H7 (cell line): ENCODE results near the gene NTN3. TPM values are rescaled to one million over a fixed set of nuclear protein-coding genes. Genes with fewer than 3 reads are reported as not detected.
A peak's percentile ranks its signal among the peaks of the same experiment; 100 is the strongest.
"Not testable (repeated sequence)": the region's sequence is repeated elsewhere in the genome, so short reads cannot be mapped to it uniquely, and the experiment has no call there.

Source experiments
- DNase-seq: peaks from one replicate; pipeline ENCODE4 v3.0.0; 2012
- H3K27me3 ChIP-seq: 2 replicates; pipeline ENCODE4 v1.6.0; 2011; ENCODE audit warnings: mild to moderate bottlenecking, low read length; ENCODE audit not compliant: control insufficient read depth, insufficient read depth
- H3K36me3 ChIP-seq: replicated peaks from 2 replicates; pipeline ENCODE4 v1.5.1; 2011; ENCODE audit warnings: low read length; ENCODE audit not compliant: control insufficient read depth, insufficient read depth
- H3K4me3 ChIP-seq: 2 replicates; pipeline ENCODE4 v1.5.1; 2011; ENCODE audit warnings: low read depth, mild to moderate bottlenecking, control low read depth, low read length, moderate library complexity; ENCODE audit not compliant: insufficient read depth
- total RNA-seq: library from RNA; depleted of rRNA; stranded (reverse); fragments of >200 nt; shearing (Covaris generic); gene quantifications from 2 replicates; pipeline ENCODE4 v1.2.3, GENCODE V29; 2014

Gene NTN3
- total RNA-seq, 1 experiment from 2014 or later = 0.73 TPM

DNA sequence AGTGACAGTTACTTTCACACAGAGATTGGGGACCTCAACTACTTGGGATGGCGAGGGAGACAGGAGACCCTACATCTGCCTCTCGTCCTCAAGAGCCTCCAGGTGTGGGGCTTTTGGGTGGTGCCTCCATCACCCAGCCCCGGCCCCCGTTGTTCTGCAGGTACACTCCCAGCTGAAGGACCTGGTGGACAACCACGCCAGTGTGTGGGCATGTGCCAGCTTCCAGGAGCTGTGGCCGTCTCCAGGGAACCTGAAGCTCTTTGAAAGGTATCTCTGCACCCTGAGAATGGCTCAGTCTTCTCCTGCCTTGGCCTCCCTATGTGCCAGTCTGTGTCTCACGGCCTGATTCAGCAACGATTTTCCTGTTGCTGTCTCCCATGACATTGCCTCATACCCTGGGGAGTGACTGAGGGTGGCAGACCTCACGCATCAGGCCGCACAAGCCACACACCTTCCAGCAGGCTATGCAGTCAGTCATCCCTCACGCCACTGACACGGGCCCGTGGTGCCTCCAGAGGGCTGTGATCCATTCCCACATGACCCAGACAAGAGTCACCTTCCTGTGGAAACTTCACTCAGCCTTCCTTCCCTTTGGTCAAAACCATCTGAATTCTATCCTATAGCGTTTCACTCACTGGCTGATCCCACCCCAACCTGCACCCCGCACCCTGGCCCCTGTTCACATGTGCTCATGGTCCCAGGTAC, 38.1 kb upstream of the NTN3 start:
- peaks cover 45% of the 10 kb centered on the region for H3K36me3 ChIP-seq
- DNase-seq = no peak
- peaks cover under 1% of the 10 kb centered on the region; the same call in 1 of the 2 replicates for H3K27me3 ChIP-seq
- no peak overlapping the region for H3K4me3 ChIP-seq

DNA sequence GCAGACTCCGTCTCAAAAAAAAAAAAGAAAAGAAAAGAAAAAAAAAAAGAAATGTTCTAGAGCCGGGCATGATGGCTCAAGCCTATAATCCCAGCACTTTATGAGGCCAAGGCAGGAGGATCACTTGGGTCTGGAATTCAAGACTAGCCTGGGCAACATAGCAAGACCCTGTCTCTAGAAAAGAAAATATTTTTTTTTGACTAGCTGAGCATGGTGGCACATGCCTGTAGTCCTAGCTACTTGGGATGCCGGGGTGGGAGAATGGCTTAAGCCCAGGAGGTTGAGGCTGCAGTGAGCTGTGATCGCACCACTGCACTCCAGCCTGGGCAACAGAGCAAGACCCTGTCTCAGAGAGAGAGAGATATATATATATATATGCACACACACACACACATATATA, 35.9 kb upstream of the NTN3 start:
- not testable (repeated sequence) for DNase-seq, H3K27me3 ChIP-seq, H3K4me3 ChIP-seq
- peaks cover 59% of the 10 kb centered on the region for H3K36me3 ChIP-seq

DNA sequence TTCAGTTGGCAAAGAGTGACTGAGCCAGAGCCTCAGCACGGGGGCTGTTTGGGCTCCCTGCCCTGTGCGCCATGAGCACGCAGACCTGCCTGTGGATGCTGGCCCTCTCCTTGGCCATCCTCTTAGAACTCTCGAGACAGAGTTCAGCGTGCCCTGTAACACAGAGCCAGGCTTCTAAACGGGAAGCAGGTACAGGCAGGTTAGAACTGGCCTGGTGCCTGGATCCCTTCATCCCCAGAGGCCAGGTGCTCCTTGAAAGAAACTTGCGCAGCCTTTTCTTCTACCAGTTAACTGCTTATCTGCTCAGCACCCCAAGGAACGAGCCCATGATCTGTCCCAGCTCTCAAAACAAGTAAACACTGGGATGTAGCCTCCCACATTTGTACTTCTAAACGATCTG, 35.0 kb upstream of the NTN3 start:
- no peak for DNase-seq
- Histone ChIP-seq H3K27me3 (no peaks in the 10 kb centered on the region), H3K36me3 (peaks cover 59% of the 10 kb centered on the region), H3K4me3 (no peak overlapping the region)

DNA sequence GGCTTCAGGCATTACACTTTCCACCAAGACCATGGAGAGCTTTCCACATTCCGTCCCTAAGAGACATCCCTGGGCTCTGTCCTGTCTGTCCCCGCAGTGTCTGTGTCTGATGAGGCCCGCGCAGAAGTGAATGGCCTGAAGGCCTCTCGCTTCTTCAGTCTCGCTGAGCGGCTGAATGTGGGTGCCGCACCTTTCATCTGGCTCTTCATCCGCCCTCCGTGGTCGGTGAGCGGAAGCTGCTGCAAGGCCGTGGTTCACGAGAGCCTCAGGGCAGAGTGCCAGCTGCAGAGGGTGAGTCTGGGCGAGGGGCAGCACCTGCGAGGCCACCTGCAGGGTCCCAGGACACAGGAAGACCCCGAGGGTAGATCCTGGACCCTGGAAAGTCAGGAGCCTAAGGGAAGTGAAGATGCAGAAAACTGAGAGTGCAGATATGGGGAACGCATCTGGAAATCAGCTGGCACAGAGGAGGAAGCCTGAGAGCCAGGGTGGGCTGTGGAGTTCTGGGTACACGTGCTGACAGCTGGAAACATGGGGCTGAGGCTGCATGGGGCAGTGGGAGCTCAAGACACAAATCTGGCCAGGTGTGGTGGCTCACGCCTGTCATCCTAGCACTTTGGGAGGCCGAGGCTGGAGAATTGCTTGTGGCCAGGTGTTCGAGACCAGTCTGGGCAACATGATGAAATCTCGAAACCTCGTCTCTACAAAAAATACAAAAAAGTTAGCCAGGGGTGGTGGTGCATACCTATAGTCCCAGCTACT, 33.9 kb upstream of the NTN3 start:
- no peaks in the 10 kb centered on the region for H3K27me3 ChIP-seq
- DNase-seq = no peak
- no peak overlapping the region for H3K4me3 ChIP-seq
- H3K36me3 ChIP-seq = peaks cover 55% of the 10 kb centered on the region

DNA sequence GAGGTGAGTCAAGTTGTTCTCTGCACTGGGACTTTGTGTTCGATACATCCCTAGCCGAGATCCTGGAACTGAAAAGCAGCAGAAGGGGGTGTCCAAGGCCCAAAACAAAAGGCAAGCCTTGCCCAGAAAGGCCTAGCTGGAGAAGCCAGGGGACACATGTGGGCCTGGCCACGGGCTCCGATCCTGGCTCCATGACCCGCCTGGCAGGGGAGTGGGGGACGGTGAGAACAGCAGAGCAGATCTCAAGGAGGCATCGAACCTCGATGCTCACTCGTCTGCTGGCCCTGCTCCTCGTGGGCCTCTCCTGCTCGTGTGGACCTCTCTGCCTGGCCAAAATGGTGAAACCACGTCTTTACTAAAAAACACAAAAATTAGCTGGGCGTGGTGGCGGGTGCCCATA, 33.0 kb upstream of the NTN3 start:
- no peak for DNase-seq
- Histone ChIP-seq H3K36me3 (peaks cover 47% of the 10 kb centered on the region), H3K4me3 (no peak overlapping the region), H3K27me3 (no peaks in the 10 kb centered on the region)

DNA sequence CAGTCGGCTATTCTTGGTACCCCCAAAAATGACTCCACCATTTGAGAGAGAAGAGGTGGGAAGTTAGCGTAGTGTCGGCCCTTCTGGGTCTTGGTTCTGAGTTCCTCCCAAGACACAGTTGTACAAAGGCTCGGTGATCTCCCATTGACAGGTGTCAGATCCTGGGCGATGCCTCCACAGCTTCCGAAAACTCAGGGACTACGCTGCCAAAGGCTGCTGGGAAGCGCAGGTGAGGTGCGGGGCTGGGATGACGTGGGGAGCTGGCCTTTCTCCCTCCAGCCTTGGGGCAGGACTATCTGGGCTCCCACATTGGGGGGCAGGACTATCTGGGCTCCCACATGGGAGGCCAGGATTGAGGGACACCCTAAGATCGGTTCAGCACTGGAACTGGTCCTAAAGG, 31.5 kb upstream of the NTN3 start:
- H3K4me3 ChIP-seq = no peak overlapping the region
- DNase-seq = no peak
- H3K36me3 ChIP-seq = peaks cover 50% of the 10 kb centered on the region
- no peaks in the 10 kb centered on the region for H3K27me3 ChIP-seq

DNA sequence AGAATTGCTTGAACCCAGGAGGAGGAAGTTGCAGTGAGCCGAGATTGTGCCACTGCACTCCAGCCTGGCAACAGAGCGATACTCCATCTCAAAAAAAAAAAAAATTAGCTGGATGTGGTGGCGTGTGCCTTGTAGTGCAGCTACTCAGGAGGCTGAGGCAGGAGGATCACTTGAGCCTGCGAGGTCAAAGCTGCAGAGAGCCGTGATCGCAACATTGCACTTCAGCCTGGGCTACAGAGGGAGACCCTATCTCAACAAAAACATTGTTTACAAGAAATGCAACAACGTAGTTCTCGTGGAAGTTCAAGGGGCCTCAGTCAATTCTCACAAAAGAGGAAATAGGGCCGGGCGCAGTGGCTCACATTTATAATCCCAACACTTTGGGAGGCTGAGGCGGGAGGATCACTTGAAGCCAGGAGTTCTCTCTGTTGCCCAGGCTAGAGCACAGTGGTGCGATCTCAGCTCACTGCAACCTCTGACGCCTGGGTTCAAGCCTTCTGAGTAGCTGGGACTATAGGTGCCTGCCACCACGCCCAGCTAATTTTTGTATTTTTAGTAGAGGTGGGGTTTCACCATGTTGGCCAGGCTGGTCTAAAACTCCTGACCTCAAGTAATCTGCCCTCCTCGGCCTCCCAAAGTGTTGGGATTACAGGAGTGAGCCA, 29.8 kb upstream of the NTN3 start:
- H3K4me3 ChIP-seq, H3K27me3 ChIP-seq, DNase-seq: not testable (repeated sequence)
- peaks cover 54% of the 10 kb centered on the region for H3K36me3 ChIP-seq

DNA sequence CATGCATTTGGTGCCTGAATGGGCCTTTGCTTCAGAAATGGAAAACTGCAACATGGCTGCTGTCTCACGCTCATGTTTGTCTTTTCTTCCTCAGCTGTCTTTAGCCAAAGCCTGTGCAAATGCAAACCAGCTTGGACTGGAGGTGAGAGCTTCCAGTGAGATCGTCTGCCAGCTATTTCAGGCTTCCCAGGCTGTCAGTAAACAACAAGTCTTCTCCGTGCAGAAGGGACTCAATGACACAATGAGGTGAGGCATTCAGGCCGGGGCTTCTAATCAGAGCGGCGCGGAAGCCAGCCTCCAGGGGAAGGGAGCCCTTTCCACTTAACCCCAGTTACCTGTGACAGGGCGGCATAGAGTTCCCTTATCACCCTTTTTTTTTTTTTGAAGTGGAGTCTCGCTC, 27.5 kb upstream of the NTN3 start:
- Histone ChIP-seq H3K36me3 (peaks cover 51% of the 10 kb centered on the region), H3K4me3 (no peak overlapping the region), H3K27me3 (no peaks in the 10 kb centered on the region)
- no peak for DNase-seq

DNA sequence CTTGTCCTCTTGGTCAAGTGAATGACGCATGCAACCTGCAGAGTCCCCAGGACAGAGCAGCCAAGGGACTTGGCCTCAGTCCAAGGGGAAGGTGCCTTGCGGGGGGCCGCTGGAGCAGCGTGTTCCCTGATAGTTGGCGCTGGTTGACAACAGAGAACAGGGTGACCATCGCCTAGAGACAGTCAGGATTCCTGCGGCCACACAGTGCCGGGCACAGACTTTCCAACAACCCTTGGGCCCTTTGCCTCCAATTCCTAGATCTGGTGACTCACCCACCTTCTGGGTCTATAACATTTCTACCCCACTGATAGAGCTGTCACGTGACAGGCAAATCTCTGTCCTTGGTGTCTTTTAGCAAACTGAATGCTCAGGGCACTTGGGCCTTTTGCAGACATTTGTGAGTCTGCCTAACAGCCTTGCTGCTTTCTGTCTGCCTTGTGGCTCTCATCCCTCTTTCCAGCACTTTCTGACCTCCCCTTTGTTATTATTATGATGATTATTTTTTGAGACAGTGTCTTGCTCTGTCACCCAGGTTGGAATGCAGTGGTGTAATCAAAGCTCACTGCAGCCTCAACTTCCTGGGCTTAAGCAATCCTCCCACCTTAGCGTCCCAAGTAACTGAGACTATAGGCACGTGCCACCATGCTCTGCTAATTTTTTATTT, 23.0 kb upstream of the NTN3 start:
- Histone ChIP-seq H3K27me3 (no peaks in the 10 kb centered on the region), H3K4me3 (no peak overlapping the region), H3K36me3 (peaks cover 61% of the 10 kb centered on the region)
- no peak for DNase-seq

DNA sequence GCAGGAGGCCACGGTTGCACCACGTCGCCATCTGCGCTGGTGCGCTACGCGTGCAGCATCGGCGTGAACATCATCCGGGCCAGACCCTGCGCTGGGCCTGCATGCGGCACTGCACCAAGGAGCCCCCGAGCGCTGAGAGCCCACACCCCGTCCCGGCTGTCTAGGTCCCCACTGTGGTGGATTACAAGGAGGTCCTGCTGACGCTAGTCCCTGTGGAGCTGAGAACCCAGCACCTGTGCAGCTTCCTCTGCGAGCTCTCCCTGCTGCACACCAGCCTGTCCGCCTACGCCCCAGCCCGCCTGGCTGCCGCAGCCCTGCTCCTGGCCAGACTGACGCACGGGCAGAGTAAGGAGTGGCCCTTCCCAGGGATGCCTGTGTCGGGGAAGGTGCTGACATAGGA, 22.0 kb upstream of the NTN3 start:
- Histone ChIP-seq H3K36me3 (peaks cover 63% of the 10 kb centered on the region), H3K27me3 (no peaks in the 10 kb centered on the region), H3K4me3 (no peak overlapping the region)
- no peak for DNase-seq

DNA sequence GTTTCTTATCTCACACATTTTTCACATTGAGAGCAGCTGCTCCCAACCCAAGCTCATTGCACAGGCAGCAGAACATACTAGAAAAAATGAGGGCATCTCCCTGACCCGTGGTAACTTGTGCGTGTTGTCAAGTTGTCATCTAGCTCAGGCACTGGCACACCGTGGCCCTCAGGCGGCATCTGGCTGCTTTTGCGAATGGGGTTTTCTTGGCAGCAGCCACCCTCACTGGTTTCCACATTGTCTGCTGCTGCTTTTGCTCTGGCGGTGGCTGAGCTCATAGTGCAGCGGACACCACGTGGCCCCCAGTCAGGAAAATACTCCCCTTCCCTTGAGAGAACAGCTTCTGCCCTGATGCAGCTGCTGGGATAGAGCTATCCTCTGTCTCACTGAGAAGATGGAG, 20.6 kb upstream of the NTN3 start:
- Histone ChIP-seq H3K4me3 (no peak overlapping the region), H3K27me3 (no peaks in the 10 kb centered on the region), H3K36me3 (peaks cover 57% of the 10 kb centered on the region)
- DNase-seq = no peak

DNA sequence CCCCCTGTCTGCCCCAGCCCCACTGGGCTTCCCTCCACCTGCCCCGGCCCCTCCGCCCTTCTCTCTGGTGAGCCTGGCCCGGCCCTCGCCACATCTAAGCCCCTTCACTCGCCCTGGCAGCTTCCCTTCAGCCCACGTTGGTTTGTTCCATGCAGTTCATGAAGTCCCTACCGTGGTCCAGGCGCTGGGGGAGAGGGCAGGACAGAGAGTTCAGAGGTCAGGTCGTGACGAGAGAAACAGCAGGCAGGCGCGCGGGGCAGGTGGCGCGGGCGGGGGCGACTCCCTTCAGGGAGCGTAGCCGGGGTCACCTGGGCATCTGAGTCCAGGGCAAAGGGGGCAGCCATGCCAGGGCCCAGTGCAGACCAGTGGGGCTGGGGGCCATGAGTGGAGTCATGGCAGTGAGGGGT, 20.1 kb upstream of the NTN3 start:
- peaks cover 55% of the 10 kb centered on the region for H3K36me3 ChIP-seq
- no peaks in the 10 kb centered on the region for H3K27me3 ChIP-seq
- peak; percentile 30 for DNase-seq
- no peak overlapping the region for H3K4me3 ChIP-seq

DNA sequence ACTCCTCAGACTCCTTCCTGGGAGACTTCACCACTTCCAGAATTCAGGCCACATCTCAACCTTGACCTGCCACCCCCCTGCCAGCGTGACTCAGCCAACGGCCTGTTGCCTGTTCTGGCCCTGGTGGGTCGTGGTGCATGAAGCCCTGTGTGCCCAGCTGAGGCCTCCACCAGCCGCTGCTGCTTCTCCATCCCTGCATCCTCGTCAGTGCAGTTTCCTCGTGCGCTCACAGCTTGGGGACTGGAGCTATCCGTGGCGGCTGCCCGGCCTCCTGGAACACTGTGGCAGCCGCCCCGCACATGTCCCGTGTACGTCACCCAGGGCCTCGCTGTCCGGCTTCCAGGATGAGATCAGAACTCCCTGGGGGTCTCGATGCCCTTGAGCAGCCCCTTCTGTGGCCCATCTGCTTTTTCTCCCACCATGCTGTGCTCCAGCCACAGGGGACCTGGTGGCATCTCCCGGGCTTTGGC, 19.2 kb upstream of the NTN3 start:
- no peak for DNase-seq
- H3K36me3 ChIP-seq = peaks cover 55% of the 10 kb centered on the region
- H3K27me3 ChIP-seq = no peaks in the 10 kb centered on the region
- H3K4me3 ChIP-seq = no peak overlapping the region

DNA sequence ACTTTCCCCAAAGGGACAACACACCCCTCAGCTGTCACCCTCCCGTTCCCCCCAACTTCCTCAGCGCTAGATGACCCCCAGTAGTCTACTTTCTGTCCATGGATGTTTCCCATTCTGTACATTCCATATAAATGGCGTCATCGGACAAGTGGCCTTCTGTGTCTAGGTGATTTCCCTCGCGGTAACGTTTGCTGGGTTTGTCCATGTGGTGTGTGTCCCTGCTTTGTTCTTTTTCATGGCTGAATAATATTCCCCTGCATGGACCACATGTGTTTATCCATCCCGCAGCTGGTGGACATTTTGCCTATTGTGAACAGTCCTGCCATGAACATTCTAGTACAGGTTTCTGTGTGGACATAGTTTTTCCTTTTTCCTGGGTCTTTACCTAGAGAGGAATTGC, 18.4 kb upstream of the NTN3 start:
- Histone ChIP-seq H3K27me3 (no peaks in the 10 kb centered on the region), H3K36me3 (peaks cover 58% of the 10 kb centered on the region), H3K4me3 (no peak overlapping the region)
- no peak for DNase-seq
